MCF 10A (cell line): ENCODE data around the gene GJB5. TPM values are rescaled to one million over a fixed set of nuclear protein-coding genes. Genes with fewer than 3 reads are reported as not detected.

Experiments used
- BruUV-seq: library from RNA; stranded (reverse); fragments of 400-500 nt; replicated peaks from 2 replicates; lab custom pipeline; 2021; lab: Mats Ljungman, UMichigan
- CTCF ChIA-PET: fragments of 300-600 bp; sonication (Branson Sonifier 250); formaldehyde crosslinking; extraction: SDS; loops from one replicate; lab custom pipeline; 2021; ENCODE audit warnings: antibody characterized with exemption, inconsistent platforms; lab: Yijun Ruan, JAX
- POLR2A ChIA-PET: fragments of 300-600, 350-650 bp; sonication (Branson Sonifier 250); formaldehyde crosslinking; extraction: SDS; loops from one replicate; lab custom pipeline; 2020; ENCODE audit warnings: antibody characterized with exemption, inconsistent platforms; lab: Yijun Ruan, JAX
- DNase-seq: peaks from one replicate; pipeline ENCODE4 v3.0.0-alpha.2; 2018; ENCODE audit not compliant: unreplicated experiment
- H3K27ac Mint-ChIP-seq: one replicate; pipeline ENCODE4 v1.8.0; 2022; ENCODE audit warnings: mild to moderate bottlenecking, low read depth, mixed read lengths; ENCODE audit not compliant: unreplicated experiment
- H3K27me3 Mint-ChIP-seq: one replicate; pipeline ENCODE4 v1.8.0; 2022; ENCODE audit warnings: mixed read lengths; ENCODE audit not compliant: insufficient read depth, unreplicated experiment
- H3K36me3 Mint-ChIP-seq: one replicate; pipeline ENCODE4 v1.8.0; 2022; ENCODE audit warnings: mild to moderate bottlenecking, moderate library complexity, mixed read lengths; ENCODE audit not compliant: insufficient read depth, unreplicated experiment
- H3K4me1 Mint-ChIP-seq: one replicate; pipeline ENCODE4 v1.8.0; 2022; ENCODE audit warnings: mixed read lengths; ENCODE audit not compliant: insufficient read depth, unreplicated experiment
- H3K4me3 Mint-ChIP-seq: one replicate; pipeline ENCODE4 v1.8.0; 2022; ENCODE audit warnings: mild to moderate bottlenecking, moderate library complexity, mixed read lengths; ENCODE audit not compliant: unreplicated experiment
- H3K9me3 Mint-ChIP-seq: one replicate; pipeline ENCODE4 v1.8.0; 2022; ENCODE audit warnings: mixed read lengths; ENCODE audit not compliant: unreplicated experiment
- intact Hi-C: fragments of 100-400 bp; cut with micrococcal nuclease; formaldehyde crosslinking; loops from 2 replicates; pipeline ENCODE4 v1.14.1; 2022
- total RNA-seq: library from RNA; stranded (reverse); gene quantifications from 2 replicates; pipeline ENCODE4 v1.2.3, GENCODE V29; 2022
- TF ChIP-seq, protein P1 (sequence below): fragments of 200-600 bp; IDR thresholded peaks from one replicate; pipeline ENCODE4 v1.8.0; 2022; ENCODE audit warnings: antibody characterized with exemption, mild to moderate bottlenecking; ENCODE audit not compliant: unreplicated experiment

The GJB5 gene
- total RNA-seq, 1 experiment from 2014 or later, result 33.2 TPM

DNA sequence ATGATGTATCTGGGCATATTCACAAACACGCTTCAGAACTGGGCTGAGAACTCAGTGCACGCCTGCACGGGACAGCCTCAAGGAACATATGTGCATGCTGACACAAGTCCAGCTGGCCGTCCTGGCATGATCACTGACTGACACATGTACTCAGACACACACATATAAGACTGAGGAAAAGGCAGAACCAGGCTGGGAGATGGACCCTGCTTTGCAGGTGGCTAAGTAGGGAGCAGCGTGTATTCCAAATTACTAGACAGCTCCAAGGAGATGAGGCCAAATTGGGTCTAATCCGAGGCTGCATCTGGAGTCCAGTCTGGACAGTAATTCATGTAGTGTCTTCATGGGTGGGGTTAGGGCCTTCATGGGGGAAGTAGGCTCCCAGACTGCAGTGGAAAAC is 41.4 kb upstream of the GJB5 start:
- H3K9me3 Mint-ChIP-seq, result no peaks in the 10 kb centered on the region
- peaks cover 23% of the 10 kb centered on the region for H3K27me3 Mint-ChIP-seq
- no TSS peak for BruUV-seq
- TF ChIP-seq, protein P1, sequence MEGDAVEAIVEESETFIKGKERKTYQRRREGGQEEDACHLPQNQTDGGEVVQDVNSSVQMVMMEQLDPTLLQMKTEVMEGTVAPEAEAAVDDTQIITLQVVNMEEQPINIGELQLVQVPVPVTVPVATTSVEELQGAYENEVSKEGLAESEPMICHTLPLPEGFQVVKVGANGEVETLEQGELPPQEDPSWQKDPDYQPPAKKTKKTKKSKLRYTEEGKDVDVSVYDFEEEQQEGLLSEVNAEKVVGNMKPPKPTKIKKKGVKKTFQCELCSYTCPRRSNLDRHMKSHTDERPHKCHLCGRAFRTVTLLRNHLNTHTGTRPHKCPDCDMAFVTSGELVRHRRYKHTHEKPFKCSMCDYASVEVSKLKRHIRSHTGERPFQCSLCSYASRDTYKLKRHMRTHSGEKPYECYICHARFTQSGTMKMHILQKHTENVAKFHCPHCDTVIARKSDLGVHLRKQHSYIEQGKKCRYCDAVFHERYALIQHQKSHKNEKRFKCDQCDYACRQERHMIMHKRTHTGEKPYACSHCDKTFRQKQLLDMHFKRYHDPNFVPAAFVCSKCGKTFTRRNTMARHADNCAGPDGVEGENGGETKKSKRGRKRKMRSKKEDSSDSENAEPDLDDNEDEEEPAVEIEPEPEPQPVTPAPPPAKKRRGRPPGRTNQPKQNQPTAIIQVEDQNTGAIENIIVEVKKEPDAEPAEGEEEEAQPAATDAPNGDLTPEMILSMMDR, result no peak
- no peaks in the 10 kb centered on the region for H3K36me3 Mint-ChIP-seq
- intact Hi-C loops, result no loop called here
- H3K4me3 Mint-ChIP-seq, result no peak overlapping the region
- ChIA-PET POLR2A (no interaction called here), CTCF (interaction anchor here (1.2 to 3.6 kb wide), 2 partner anchors 30 to 31 kb away, joined by 4 to 15 read pairs; no protein-coding TSS in a partner anchor)
- DNase-seq, result no peak
- H3K27ac Mint-ChIP-seq, result no peak overlapping the region
- H3K4me1 Mint-ChIP-seq, result no peaks in the 10 kb centered on the region

DNA sequence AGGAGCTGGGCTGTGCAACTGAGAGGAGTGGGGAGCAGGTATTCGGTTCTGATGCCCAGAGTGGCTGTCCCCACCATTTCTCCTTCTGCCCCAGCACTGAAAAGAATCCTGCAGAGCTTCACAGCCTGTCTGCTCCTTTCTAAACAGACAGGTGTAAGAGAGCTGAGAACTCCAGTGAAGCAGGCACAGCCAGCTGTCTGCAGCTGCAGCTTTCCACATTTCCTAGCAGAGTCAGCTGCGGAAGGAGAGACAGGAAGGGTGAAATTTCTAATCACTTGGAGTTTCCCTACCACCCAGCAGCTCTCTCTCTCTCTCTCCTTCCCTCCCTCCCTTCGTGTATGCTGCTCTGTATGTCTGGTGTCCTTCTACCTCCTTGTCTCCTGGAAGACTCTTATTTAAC is 40.5 kb upstream of the GJB5 start:
- BruUV-seq, result no TSS peak
- intact Hi-C loops, result no loop called here
- H3K36me3 Mint-ChIP-seq, result no peaks in the 10 kb centered on the region
- H3K4me1 Mint-ChIP-seq, result no peaks in the 10 kb centered on the region
- CTCF ChIA-PET, result interaction anchor here (0.8 to 3.6 kb wide), 3 partner anchors 24 to 1081 kb away, joined by 3 to 15 read pairs (median 4); no protein-coding TSS in a partner anchor
- POLR2A ChIA-PET, result no interaction called here
- no peak overlapping the region for H3K27ac Mint-ChIP-seq
- TF ChIP-seq, protein P1, result no peak
- H3K27me3 Mint-ChIP-seq, result peaks cover 17% of the 10 kb centered on the region
- no peak for DNase-seq
- H3K9me3 Mint-ChIP-seq, result no peaks in the 10 kb centered on the region
- no peak overlapping the region for H3K4me3 Mint-ChIP-seq

DNA sequence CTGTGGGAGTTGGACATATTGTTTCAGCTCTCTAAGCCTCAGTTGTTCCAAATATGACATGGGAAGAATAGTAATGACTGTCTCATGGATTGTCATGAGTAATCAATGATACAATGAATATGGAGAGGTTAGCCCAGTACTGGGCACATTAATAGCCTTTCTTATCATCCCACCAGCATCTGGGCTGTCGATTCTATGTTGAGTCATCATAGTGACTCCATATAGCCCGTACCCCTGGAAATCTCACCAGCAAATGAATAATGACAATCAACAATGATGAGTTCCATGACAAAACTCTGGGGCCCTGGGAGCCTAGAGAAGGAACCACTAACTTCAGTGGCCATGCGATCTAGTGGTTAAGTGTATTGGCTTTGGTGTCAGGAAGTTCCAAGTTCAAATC is 39.7 kb upstream of the GJB5 start:
- Mint-ChIP-seq H3K4me3 (no peak overlapping the region), H3K36me3 (no peaks in the 10 kb centered on the region), H3K27me3 (peaks cover 17% of the 10 kb centered on the region), H3K9me3 (no peaks in the 10 kb centered on the region), H3K4me1 (no peaks in the 10 kb centered on the region), H3K27ac (no peak overlapping the region)
- intact Hi-C loops, result no loop called here
- BruUV-seq, result no TSS peak
- ChIA-PET CTCF (interaction anchor here (0.8 to 3.6 kb wide), 3 partner anchors 23 to 1082 kb away, joined by 3 to 15 read pairs (median 4); no protein-coding TSS in a partner anchor), POLR2A (no interaction called here)
- DNase-seq, result no peak
- TF ChIP-seq, protein P1, result no peak

DNA sequence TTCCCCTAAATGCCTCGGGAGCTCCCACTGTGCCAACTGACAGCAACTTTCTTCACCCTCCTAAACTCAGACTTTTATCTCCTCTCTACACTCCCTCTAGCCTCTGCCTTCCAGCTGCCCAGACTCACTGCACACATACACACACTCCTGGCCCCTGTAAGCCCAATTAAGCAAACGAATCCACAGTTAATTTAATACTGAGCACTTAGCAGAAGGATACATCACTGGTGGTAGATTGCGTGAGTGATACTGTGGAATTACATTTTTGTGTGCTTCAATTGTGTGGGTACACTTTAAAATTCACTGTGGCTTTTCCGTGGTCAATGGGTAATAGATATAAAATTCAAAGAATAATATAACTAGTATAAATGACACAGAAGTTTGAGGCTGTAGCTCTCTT is 33.6 kb upstream of the GJB5 start:
- CTCF ChIA-PET, result interaction anchor here (0.7 to 2.6 kb wide), 2 partner anchors 21 to 22 kb away, joined by 3 to 12 read pairs; no protein-coding TSS in a partner anchor
- BruUV-seq, result no TSS peak
- POLR2A ChIA-PET, result interaction anchor here (0.9 to 1.2 kb wide), 2 partner anchors 9 to 12 kb away, joined by 3 to 4 read pairs; no protein-coding TSS in a partner anchor
- intact Hi-C loops, result no loop called here
- Mint-ChIP-seq H3K9me3 (no peaks in the 10 kb centered on the region), H3K27me3 (peaks cover 68% of the 10 kb centered on the region), H3K27ac (no peak overlapping the region), H3K4me3 (no peak overlapping the region), H3K4me1 (no peaks in the 10 kb centered on the region), H3K36me3 (no peaks in the 10 kb centered on the region)
- DNase-seq, result no peak
- TF ChIP-seq, protein P1, result no peak
